GM19023 (cell line): ENCODE measurements around the gene AP3S2.
"Not testable (repeated sequence)": the region's sequence is repeated elsewhere in the genome, so short reads cannot be mapped to it uniquely, and the experiment has no call there.

ENCODE experiments used
- ATAC-seq: cut with Tn5 transposase; IDR thresholded peaks from one replicate; pipeline ENCODE4 v1.9.1; 2021; ENCODE audit warnings: mild to moderate bottlenecking, moderate library complexity; ENCODE audit not compliant: unreplicated experiment

Gene AP3S2

GRCh38 chr15:89803941-89804800, 89.6 kb downstream of the AP3S2 start:
- no peak for ATAC-seq

DNA sequence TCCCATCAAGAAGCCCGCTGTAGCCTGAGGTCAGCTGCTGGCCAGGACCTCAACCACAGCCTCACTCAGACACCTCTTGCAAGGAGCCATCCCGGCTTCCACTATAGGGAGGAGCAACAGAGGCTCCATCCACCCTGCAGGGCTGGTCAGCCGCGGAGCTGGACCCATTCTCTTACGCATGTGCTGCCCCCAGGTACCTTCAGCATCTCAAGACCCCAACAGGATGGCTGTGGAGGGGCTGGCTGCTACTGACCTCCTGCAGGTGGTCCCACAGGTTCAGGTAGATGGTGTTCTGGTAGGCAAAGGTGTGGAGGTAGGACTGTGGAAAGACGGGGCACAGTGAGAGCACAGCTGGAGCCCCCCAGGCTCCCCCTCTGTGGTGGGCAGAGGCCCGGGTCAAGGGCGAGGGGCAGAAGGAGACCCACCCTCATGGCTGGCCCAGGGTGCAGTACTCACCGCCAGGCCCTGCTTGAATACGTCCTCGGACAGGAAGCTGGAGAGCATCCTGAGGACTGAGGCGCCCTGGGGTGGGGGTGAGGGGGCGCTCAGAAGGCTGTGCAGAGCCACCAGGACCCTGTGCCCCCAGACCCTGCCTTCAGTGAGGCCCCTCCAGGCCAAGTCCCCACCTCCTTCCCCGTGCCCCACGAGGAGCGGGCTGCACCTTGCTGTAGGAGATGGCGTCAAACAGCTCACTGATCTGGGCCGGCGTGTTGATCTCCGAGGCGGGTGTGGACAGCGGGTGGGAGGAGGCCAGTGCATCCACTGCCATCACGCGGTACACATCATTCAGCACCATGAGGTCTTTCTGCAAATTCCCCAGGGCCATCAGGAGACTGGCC, 90.6 kb downstream of the AP3S2 start:
- ATAC-seq, result no peak

DNA sequence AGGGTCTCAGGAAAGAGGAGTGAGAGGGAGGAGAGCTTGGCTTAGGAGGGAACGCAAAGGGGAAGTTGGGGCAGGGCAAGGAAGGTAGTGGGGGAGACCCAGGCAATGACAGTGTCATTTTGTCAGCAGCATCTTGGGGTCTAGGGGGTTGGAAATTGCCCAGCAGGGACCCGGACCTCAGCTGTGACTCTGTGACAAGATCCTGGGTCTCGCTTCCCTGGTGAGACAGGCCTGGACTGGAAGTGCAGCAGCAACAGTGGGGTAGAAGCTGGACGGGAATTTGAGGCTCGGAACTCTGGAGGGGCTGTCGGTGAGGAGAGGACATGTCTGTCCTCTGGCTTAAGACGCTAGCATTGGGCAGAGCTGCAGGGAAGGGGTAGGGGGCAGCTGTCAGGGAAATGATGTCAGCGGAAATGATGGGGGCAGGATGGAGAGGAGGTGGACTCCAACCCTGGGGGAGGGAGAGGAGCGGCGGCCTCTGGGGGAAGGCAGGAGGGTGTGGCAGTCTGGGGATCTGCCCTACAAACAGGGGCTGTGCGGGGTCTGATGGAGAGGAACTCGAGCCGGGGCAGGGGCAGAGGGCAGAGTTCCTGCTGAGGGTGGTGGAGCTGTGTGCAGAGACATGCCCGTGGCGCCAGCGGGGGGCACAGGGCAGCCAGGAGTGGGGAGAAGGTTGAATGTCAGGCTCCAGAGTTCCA, 91.4 kb downstream of the AP3S2 start:
- ATAC-seq, result no peak

DNA sequence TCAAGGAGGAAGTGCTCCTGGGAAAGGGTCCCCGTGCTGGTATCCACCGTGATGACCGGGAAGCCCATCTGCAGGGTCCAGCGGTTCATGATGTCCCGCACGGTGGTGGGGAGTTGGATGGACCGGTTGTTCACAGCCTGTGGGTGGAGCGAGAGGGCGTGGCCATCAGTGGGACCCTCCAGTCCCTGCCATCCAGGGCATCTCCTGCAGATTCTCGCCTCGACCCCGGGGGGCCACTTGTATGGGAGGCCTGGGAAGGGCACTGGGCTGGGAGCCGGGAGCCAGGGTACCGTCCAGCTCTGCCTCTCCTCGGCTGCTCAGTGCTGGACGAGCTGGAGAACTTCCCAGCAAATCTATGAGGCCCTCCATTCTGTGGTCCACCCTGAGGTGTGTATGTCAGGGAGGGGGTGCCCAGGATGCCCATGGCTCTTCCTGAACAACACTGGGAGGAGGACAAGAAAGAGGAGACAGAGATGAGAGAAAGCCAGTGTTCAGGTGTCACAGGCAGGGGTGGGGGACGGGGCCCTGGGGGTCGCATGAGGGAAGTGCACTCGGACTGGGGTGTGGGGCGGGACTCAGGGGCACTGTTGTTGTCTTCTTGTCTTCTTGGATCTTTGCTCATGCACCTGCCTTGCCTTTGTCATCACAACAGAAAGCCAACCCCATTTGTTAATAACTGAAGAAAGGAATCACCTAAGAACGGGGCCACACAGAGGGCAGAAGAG, 92.2 kb downstream of the AP3S2 start:
- ATAC-seq, result no peak

DNA sequence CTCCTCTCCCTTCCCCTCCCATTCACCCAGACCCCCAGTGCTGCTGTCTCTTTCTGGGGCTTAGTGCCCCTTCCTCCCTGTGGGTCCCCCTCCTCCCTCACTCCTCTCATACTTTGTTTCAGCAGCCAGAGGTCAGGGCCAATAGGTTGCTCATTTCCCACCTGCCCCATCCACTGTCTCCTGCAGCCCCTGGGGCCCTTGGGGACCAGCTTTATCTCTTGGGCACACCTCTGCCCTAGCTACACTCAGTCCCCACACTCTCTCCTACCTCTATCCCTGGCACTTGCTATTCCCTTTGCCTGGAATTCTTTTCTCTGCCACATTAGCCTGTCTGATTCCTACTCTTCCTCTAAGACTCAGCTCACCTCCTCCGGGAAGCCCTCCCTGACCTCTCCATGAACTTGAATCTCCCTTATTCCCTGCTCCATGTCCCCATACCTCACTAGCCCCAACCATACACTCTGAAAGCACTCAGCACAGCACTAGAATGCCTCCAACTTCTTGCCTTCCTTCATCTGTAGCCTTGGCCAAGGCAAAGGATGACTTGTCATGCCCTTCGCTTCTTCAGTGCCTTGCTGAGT, 93.8 kb downstream of the AP3S2 start:
- ATAC-seq, result no peak

DNA sequence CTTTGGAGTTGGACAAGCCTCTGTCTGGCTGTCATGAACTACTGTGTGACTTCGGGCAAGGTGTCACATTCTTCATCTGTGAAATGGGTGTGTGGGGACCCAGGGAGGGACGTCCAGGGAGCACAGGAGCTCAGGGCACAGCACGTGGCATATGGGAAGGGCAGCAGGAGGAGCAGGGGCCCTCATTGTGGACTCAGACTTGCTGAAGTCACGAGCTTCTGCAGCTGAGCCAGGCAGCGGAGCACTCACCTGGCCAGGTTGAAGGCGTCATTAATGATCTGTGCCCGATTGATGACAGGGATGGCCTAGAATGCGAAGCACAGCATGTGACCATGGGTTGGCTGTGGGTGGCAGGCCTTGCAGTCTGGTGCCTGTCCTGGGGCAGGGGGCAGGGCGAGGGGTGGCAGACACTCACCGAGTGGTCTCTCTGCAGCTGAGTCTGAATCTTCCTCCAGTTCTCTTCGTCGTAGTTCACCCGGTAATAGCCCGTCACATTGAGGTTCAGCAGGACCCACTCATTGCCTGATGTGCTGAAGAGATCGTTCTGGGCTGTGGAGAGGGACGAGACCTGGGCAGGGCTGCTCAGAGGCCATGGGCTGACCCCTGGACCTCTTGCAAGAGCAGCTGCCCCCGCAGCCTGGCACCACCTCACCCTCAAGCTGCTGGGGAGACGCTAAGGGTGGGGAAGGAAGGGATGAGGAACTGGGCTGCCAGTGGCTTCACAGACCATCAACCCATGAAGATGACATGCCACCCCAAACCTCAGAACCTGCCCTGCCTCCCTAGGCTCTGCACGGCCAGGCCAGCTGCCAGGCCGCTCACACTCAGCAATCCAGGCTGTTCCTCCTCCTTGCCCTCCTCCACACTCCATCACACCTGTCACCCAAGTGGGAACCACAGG, 94.5 kb downstream of the AP3S2 start:
- no peak for ATAC-seq

DNA sequence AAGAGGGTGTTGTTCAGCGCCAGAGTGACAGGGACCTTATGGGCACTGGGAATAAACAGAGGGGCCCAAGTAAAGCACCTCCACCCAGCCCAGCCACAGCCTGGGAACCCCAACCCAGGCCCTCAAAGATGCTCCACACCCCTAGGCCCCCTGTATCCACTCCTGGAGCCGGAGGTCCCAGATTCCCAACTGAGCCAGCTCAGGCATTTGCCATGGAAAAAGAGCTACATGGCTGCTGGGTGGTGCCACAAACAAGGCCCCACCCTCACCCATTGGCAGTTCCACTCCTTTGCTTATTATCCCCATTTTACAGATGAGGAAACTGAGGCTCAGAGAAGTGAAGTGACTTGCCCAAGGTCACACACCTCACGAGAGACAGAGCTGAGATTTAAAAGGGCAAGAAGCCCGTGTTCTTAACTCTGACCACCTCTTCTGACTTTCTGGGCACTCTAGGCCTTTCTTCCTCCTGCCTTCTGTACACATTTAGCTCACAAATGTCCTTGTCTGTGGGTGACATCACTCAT, 96.1 kb downstream of the AP3S2 start:
- ATAC-seq, result no peak

GRCh38 chr15:89795996-89796395, 97.8 kb downstream of the AP3S2 start:
- no peak for ATAC-seq

GRCh38 chr15:89794627-89795241, 99.1 kb downstream of the AP3S2 start:
- ATAC-seq, result no peak

- ATAC-seq, result no peak
These were observed 101.5 kb downstream of the AP3S2 start for GRCh38 chr15:89792106-89792805.

DNA sequence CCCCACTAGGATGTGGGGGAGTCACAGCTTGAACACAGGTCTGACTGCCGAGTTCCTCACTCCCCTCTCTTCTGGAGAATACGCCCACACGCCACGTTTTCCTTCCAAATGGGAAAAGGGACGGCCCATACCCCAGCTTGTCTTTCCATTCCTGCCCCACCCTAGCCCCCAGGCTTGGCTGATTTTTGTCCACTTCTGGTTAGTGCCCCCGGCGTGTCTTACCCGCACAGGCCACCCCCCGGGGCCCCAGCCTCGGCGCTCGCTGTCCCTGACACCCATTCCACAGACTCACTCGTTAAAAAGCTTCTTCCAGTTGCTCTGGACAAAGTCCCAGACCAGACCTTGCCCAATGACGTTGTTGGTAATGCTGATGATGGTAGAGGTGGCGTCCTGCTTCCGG, 103.1 kb downstream of the AP3S2 start:
- no peak for ATAC-seq

GRCh38 chr15:89790206-89790605, 103.6 kb downstream of the AP3S2 start:
- ATAC-seq, result no peak

- ATAC-seq, result not testable (repeated sequence)
These were observed 105.2 kb downstream of the AP3S2 start for GRCh38 chr15:89788585-89788984.

GRCh38 chr15:89787944-89788343, 105.8 kb downstream of the AP3S2 start:
- no peak for ATAC-seq

- ATAC-seq, result no peak
These were observed 108.0 kb downstream of the AP3S2 start for GRCh38 chr15:89785774-89786140.

DNA sequence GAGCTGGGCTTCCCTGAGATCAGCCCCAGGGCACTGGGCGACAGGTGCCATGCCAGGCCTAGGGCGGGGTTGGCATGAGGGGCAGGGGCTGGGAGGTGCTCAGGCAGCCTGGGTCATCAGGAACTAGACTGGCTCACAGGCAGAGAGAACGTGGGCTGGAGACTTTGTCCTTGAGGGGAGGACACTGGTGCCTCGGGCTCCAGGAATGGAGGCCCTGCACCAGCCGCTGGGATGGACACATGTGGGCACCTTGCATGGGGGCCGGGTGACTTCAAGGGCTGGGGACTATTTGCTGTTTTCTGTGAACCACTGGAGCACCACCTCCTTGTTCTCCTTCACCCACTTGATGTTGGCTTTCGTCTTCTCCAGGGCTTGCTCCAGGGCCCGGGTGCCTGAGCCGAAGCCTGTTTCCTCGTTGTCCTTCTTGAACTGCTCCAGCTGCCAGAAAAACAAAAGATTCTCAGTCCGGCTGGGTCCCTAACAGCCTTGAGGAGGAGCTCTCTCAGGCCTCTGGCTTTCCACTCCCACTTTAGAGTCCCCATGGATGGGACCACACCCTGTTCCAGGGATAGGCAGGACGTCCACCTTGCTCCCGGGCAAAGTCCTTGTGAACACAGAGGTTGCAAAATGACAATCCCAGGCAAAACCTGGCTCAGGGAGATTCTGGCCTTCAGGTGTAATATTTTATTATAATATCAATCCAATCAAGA, 108.6 kb downstream of the AP3S2 start:
- no peak for ATAC-seq

DNA sequence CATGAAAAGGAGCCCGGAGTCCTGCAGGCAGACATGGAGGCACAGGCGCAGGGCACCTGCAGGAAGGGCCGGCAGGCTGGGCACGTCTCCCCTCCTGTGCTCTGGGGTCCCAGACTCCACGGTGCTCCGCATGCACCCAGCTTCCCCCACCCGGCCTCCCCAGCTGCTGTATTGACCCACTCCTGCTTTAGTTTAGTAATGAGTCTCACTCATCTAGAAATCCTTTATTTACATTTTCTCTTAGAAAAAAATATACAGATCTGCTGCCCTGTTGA, 109.2 kb downstream of the AP3S2 start:
- no peak for ATAC-seq
